Peyer's patch (tissue), 4 donors: ENCODE measurements around the gene CALU. TPM values are rescaled to one million over a fixed set of nuclear protein-coding genes. Genes with fewer than 3 reads are reported as not detected.
A peak's percentile ranks its signal among the peaks of the same experiment; 100 is the strongest.

Source experiments
- DNase-seq, 3 donors: peaks; one replicate each; pipeline ENCODE4 v3.0.0-alpha.2; 2017 to 2019
- H3K27ac ChIP-seq, 4 donors: fragments of 200-600 bp; sonication (generic); one replicate each; pipeline ENCODE4 v1.5.1; 2016 to 2019
- H3K27me3 ChIP-seq, 2 donors: fragments of 200-600 bp; sonication (generic); one replicate each; pipeline ENCODE4 v1.5.1; 2019
- H3K36me3 ChIP-seq, 3 donors: fragments of 200-600 bp; sonication (generic); one replicate each; pipeline ENCODE4 v1.5.1; 2016 to 2019
- H3K4me1 ChIP-seq, 4 donors: fragments of 200-600 bp; sonication (generic); one replicate each; pipeline ENCODE4 v1.5.1; 2016 to 2019
- H3K4me3 ChIP-seq, 4 donors: fragments of 200-600 bp; sonication (generic); 1 replicate in 3 of 4; 2 replicates in 1 of 4; pipeline ENCODE4 v1.5.1; 2016 to 2019; ENCODE audit warnings: mild to moderate bottlenecking in 1 of 4
- H3K9me3 ChIP-seq, 4 donors: fragments of 200-600 bp; sonication (generic); one replicate each; pipeline ENCODE4 v1.5.1; 2016 to 2019; ENCODE audit warnings: mild to moderate bottlenecking in 1 of 4
- POLR2A ChIP-seq, 2 donors: fragments of 450-650 bp; IDR thresholded peaks; one replicate each; pipeline ENCODE4 v1.5.1; 2017; ENCODE audit warnings: antibody characterized with exemption in 2 of 2, mild to moderate bottlenecking in 2 of 2, moderate library complexity in 2 of 2
- total RNA-seq, 4 donors: library from RNA; depleted of rRNA; stranded (reverse); fragments of >200 nt; gene quantifications; one replicate each; pipeline ENCODE4 v1.1.0, GENCODE V29; 2016
- TF ChIP-seq, protein P1 (sequence below), 6 experiments: fragments of 450-650 bp in 4 of 6; fragments of 200-600 bp in 2 of 6; sonication (generic) in 1 of 6; IDR thresholded peaks; one replicate each; pipeline ENCODE4 v1.5.1; 2017 to 2019; ENCODE audit warnings: antibody characterized with exemption in 6 of 6, mild to moderate bottlenecking in 3 of 6, moderate library complexity in 1 of 6

The CALU gene
- total RNA-seq = 10 to 100 TPM; 21.6 to 42.1 (median 27.6) TPM

DNA sequence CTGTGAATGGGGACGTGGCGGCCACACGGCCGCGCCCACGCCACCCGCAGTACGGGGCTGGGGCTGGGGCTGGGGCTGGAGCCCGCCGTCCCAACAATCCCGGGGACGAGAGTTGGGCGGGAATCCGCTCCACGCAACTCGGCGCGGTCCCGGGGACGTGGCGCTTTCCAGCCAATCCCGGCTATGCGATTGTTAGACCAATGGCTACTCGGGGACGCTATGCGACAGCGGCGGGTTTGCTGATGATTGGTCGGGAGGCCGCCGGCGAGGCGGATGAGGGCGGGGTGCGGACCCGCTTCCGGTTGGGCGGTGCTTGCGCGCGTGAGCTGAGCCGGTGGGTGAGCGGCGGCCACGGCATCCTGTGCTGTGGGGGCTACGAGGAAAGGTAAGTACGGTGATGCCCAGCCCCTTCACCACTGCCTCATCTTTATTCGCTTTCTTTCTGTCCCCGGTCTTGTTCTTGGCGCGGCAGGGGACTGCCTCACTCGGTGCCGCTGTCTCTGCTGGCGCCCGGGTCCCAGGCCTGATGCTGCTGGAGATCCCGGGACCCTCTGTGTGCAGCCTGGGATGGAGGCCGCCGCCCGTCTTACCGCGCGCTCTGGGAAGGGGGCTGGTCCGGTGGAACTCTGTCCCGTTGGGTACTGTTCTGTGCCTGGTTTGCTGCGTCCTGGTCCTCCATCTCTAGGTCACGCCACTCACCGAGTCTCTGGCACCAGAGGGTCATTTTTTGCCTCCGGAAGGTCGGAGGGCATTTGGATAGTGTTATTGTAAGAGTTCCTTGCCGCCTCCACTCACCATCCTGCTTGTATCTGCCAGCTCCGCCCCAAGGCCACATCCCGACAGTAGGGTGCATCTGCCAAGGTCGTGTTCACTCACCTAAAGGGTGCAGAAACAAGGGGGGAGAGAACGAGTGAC, at the start of gene CALU:
CALU (plus strand) TSS at position 312 of the 915 bp plus-strand sequence. CDS start 9,225 bp downstream, outside the sequence.
- DNase-seq = peak; percentile 94 to 98 (median 97)
- Histone ChIP-seq H3K27ac (peak within 1 kb of the TSS; percentile 86 to 92 (median 86)), H3K9me3 (no peaks in the 10 kb centered on the region), H3K27me3 (no peaks in the 10 kb centered on the region), H3K4me3 (peak within 1 kb of the TSS; percentile 85 to 99 (median 92)), H3K36me3 (no peaks in the 10 kb centered on the region), H3K4me1 (peaks cover 0 to 29% (median 0%) of the 10 kb centered on the region in 4 donors)
- TF ChIP-seq, protein P1, sequence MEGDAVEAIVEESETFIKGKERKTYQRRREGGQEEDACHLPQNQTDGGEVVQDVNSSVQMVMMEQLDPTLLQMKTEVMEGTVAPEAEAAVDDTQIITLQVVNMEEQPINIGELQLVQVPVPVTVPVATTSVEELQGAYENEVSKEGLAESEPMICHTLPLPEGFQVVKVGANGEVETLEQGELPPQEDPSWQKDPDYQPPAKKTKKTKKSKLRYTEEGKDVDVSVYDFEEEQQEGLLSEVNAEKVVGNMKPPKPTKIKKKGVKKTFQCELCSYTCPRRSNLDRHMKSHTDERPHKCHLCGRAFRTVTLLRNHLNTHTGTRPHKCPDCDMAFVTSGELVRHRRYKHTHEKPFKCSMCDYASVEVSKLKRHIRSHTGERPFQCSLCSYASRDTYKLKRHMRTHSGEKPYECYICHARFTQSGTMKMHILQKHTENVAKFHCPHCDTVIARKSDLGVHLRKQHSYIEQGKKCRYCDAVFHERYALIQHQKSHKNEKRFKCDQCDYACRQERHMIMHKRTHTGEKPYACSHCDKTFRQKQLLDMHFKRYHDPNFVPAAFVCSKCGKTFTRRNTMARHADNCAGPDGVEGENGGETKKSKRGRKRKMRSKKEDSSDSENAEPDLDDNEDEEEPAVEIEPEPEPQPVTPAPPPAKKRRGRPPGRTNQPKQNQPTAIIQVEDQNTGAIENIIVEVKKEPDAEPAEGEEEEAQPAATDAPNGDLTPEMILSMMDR (IDR thresholded peaks at IDR 0.05) = no peak
- TF ChIP-seq POLR2A (IDR thresholded peaks at IDR 0.05) = peak; percentile 73 to 81

DNA sequence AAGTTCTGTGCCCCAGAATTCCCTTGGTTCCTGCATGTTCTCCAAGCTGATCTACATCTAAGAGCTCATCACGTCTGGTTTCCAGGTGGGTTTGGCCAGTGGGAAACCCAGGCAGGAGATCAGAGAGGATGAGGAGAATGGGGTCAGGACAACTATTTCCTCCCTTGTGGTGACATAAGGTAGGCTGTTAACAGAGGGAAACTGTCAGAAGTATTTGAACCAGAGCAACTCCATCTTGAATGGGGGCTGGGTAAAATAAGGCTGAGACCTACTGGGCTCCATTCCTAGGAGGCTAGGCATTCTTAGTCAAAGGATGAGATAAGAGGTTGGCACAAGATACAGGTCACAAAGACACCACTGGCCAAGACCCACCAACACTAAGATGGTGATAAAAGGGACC, 47.9 kb upstream of the CALU start:
- Histone ChIP-seq H3K36me3 (no peaks in the 10 kb centered on the region), H3K4me3 (no peak overlapping the region), H3K27me3 (no peaks in the 10 kb centered on the region), H3K9me3 (no peaks in the 10 kb centered on the region), H3K4me1 (no peaks in the 10 kb centered on the region), H3K27ac (no peak overlapping the region)
- DNase-seq = no peak
- TF ChIP-seq POLR2A (IDR thresholded peaks at IDR 0.05) = no peak
- TF ChIP-seq, protein P1 (IDR thresholded peaks at IDR 0.05) = no peak

DNA sequence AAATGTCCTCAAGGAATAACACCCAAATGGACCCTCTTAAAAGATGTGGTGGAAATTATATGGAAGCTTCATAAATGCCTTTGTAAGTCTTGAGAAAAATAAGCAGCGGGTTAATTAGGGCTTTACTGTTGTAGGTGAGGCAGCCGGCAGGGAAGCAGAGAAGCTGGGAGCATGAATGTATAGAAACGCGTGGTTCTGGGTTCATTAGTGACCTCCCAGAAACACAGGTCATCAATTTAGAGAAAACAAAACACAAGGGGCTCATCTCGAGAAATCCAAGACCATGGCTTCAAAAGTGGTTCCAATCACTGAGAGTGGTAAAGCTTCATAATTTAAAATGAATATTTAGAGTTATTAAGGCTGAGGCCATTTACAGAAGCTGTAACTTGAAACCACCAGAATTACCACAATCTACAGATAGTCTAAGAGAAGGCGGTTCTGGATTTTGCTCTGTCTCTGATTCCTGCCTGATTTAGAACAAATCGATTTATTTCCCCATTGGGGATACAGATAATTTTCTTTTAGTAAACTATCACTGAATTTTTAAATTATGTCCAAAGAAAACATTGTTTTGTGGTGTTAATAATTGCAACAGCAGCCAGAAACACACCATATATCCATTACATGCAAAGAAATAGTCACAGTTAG, 46.4 kb upstream of the CALU start:
- no peaks in the 10 kb centered on the region for H3K9me3 ChIP-seq
- peaks cover 0 to 11% of the 10 kb centered on the region in 2 donors for H3K27me3 ChIP-seq
- H3K4me3 ChIP-seq = no peak overlapping the region
- DNase-seq = no peak
- TF ChIP-seq, protein P1 (IDR thresholded peaks at IDR 0.05) = no peak
- H3K4me1 ChIP-seq = peaks cover 0 to 8% (median 0%) of the 10 kb centered on the region in 4 donors
- H3K27ac ChIP-seq = no peak overlapping the region
- H3K36me3 ChIP-seq = no peaks in the 10 kb centered on the region

DNA sequence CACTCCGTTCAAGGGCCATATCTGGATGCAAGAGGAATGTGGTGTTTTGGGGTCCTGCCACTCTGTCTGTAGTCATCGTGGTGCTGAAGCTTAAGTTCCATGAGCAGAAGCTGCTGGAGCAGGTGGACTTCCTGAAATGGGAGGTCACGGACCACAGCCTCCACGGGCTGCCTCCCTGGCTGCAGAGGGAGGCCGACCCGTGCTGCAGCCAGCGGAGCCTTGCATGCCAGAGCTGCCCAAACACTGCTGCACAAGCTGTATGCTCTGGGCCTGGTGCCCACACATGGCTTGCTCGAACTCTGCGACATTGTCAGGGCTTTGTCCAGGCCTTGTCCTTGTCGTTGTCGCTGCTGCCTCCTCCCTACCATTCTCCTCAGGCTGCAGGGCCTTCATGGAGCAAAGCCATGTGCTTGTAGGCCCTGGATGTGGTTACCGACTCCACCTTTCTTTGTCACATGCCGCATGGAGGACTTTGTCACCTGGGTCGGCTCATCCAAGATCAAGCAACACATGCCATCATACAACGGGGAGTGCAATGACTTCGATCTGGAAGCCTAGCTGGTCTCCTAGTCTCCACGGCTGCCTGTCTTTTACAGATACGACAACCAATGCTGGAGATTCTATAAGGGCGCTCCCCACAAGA, 45.7 kb upstream of the CALU start:
- no peak overlapping the region for H3K4me3 ChIP-seq
- no peaks in the 10 kb centered on the region for H3K36me3 ChIP-seq
- no peak for DNase-seq

DNA sequence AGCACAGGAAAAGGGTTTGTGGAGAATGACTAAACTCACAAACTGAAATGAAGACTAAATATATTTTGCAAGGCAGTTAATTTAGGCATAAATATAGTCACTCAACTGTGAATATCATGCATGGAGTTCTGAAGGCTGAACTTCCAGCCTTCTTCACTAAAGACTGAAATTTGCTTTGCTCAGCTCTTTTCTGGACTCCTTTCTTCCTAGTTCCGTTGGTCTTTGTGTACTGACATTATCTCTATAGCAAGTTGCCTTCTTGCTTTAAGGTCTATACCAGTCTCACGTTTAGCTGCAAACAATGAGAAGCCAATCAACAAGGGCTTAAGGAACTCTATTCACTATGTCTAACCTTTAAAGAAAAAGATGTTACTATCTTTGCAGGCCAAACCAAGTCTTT, 44.4 kb upstream of the CALU start:
- H3K27me3 ChIP-seq = peaks cover 0 to 11% of the 10 kb centered on the region in 2 donors
- no peak overlapping the region for H3K4me3 ChIP-seq
- no peaks in the 10 kb centered on the region for H3K9me3 ChIP-seq
- no peaks in the 10 kb centered on the region for H3K36me3 ChIP-seq
- H3K27ac ChIP-seq = no peak overlapping the region
- H3K4me1 ChIP-seq = peaks cover 0 to 8% (median 0%) of the 10 kb centered on the region in 4 donors
- DNase-seq = no peak
- TF ChIP-seq POLR2A (IDR thresholded peaks at IDR 0.05) = no peak
- TF ChIP-seq, protein P1 (IDR thresholded peaks at IDR 0.05) = no peak

More for the DNA sequence above, 45.7 kb upstream of the CALU start:
- H3K27ac ChIP-seq = no peak overlapping the region
- no peaks in the 10 kb centered on the region for H3K9me3 ChIP-seq
- peaks cover 0 to 11% of the 10 kb centered on the region in 2 donors for H3K27me3 ChIP-seq
- TF ChIP-seq POLR2A (IDR thresholded peaks at IDR 0.05) = no peak
- TF ChIP-seq, protein P1 (IDR thresholded peaks at IDR 0.05) = no peak
- peaks cover 0 to 8% (median 0%) of the 10 kb centered on the region in 4 donors for H3K4me1 ChIP-seq
